Measurements from ENCODE around the gene HDAC4. TPM values are rescaled to one million over a fixed set of nuclear protein-coding genes. Genes with fewer than 3 reads are reported as not detected.

Gene HDAC4
- total and polyA plus RNA-seq, 10 of the 15 experiments (the other 5 are each of a cell fraction or from before 2014, with no cell fraction given), result 0.22 to 15.7 (median 4.8) TPM

DNA sequence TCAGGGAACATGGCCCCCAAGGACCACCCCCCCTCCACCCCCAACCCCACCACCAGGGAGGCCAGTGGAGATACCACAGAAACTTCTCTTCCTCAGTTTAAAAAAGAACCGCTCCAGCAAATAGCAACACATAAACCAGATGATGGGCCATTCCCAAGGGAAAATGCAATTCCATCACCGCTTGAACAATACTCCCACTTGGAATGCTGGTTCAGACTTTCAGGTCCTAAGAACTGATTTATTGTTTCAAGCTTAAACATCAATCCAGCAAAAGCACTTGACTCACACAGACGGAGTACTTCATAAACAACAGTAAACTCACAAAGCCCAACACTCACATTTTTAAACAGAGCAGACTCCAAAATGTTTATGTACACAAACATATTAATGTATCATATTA, 6.9 kb downstream of the HDAC4 start:
- Histone ChIP-seq H3K4me1 (ENCODE audit: control insufficient read depth, insufficient read depth, low read length) (no peaks in the 10 kb centered on the region), H3K27ac (ENCODE audit: control insufficient read depth, insufficient read depth) (no peak overlapping the region), H3K9ac (ENCODE audit: control insufficient read depth, insufficient read depth, low read length) (no peak overlapping the region), H3K9me3 (replicated peaks; ENCODE audit: control insufficient read depth, insufficient read depth, low read length) (no peaks in the 10 kb centered on the region; the same call in 2 of the 3 replicates), H3K36me3 (ENCODE audit: control insufficient read depth in 2 of 2, insufficient read depth in 2 of 2, low read length in 1 of 2) (no peaks in the 10 kb centered on the region; a peak in 1 of 4 replicates), H3K4me2 (ENCODE audit: control insufficient read depth, insufficient read depth) (no peak overlapping the region), H2AFZ (ENCODE audit: control insufficient read depth, low read depth, low read length) (no peak overlapping the region), H3K79me2 (ENCODE audit: control insufficient read depth, insufficient read depth, low read length) (no peaks in the 10 kb centered on the region), H3K4me3 (no peak overlapping the region), H3K27me3 (replicated peaks in 1 of 2; ENCODE audit: control insufficient read depth in 2 of 2, insufficient read depth in 2 of 2, low read length in 1 of 2) (no peaks in the 10 kb centered on the region), H4K20me1 (ENCODE audit: control insufficient read depth, insufficient read depth) (no peaks in the 10 kb centered on the region)
- ChIA-PET RAD21 (ENCODE audit: unreplicated experiment) (interaction anchor here (1.9 kb wide), 1 partner anchor 12 kb away, joined by 6 read pairs; no protein-coding TSS in a partner anchor), CTCF (no interaction called here), SMC1A (ENCODE audit: uncharacterized antibody, unreplicated experiment) (no interaction called here), POLR2A (no interaction called here)
- in situ Hi-C loops (cut with MboI), result no loop called here
- DNase-seq (ENCODE audit: low read depth, low spot score), result no peak
- ATAC-seq, result no peak
- no peak for TF ChIP-seq POLR2AphosphoS2 (IDR thresholded peaks at IDR 0.05; ENCODE audit: low read depth, low read length)
- TF ChIP-seq ZSCAN29 (IDR thresholded peaks at IDR 0.05), result no peak
- no peak for TF ChIP-seq SUPT20H (IDR thresholded peaks at IDR 0.05; ENCODE audit: borderline replicate concordance, control insufficient read depth, low read depth, low read length)
- TF ChIP-seq FOS (IDR thresholded peaks at IDR 0.05; ENCODE audit: borderline replicate concordance, extremely low read depth, insufficient read length), result no peak
- intact Hi-C loops (cut with micrococcal nuclease; ENCODE audit: unreplicated experiment), result no loop called here
- no peak for FAIRE-seq
- no TSS peak for BruUV-seq (replicated peaks)
- WGBS (ENCODE audit: insufficient coverage, insufficient replicate concordance, low lambda C conversion rate, missing lambda C conversion rate), result 98% methylated on average over 3 of the region's 3 CpGs

- no peak overlapping the region for H3K27ac ChIP-seq (ENCODE audit: control insufficient read depth, insufficient read depth)
- CTCF ChIA-PET, result interaction anchor here (0.8 kb wide), 1 partner anchor 126 kb away, joined by 3 read pairs; no protein-coding TSS in a partner anchor
- no peak overlapping the region for H3K9ac ChIP-seq (ENCODE audit: control insufficient read depth, insufficient read depth, low read length)
- POLR2A ChIA-PET, result no interaction called here
- WGBS (ENCODE audit: insufficient coverage, insufficient replicate concordance, low lambda C conversion rate, missing lambda C conversion rate), result 96% methylated on average over 7 of the region's 7 CpGs
- H3K27me3 ChIP-seq (replicated peaks in 1 of 2; ENCODE audit: control insufficient read depth in 2 of 2, insufficient read depth in 2 of 2, low read length in 1 of 2), result no peaks in the 10 kb centered on the region
- H3K4me1 ChIP-seq (ENCODE audit: control insufficient read depth, insufficient read depth, low read length), result no peaks in the 10 kb centered on the region
- RAD21 ChIA-PET (ENCODE audit: unreplicated experiment), result no interaction called here
- no peak for FAIRE-seq
- H3K4me3 ChIP-seq, result no peak overlapping the region
- no peak overlapping the region for H3K4me2 ChIP-seq (ENCODE audit: control insufficient read depth, insufficient read depth)
- H4K20me1 ChIP-seq (ENCODE audit: control insufficient read depth, insufficient read depth), result no peaks in the 10 kb centered on the region
- H2AFZ ChIP-seq (ENCODE audit: control insufficient read depth, low read depth, low read length), result no peak overlapping the region
- TF ChIP-seq ZNF384 (IDR thresholded peaks at IDR 0.05; ENCODE audit: borderline replicate concordance, low read depth, low read length) (no peak), ELK1 (IDR thresholded peaks at IDR 0.05; ENCODE audit: low read depth, low read length) (no peak)
- no TSS peak for BruUV-seq (replicated peaks)
- intact Hi-C loops (cut with micrococcal nuclease; ENCODE audit: unreplicated experiment) (no loop called here), in situ Hi-C loops (cut with MboI) (no loop called here)
- no peak for DNase-seq (ENCODE audit: low read depth, low spot score)
- H3K79me2 ChIP-seq (ENCODE audit: control insufficient read depth, insufficient read depth, low read length), result no peaks in the 10 kb centered on the region
- no peaks in the 10 kb centered on the region; the same call in 2 of the 3 replicates for H3K9me3 ChIP-seq (replicated peaks; ENCODE audit: control insufficient read depth, insufficient read depth, low read length)
- H3K36me3 ChIP-seq (ENCODE audit: control insufficient read depth in 2 of 2, insufficient read depth in 2 of 2, low read length in 1 of 2), result no peaks in the 10 kb centered on the region; a peak in 1 of 4 replicates
- ATAC-seq, result no peak
- SMC1A ChIA-PET (ENCODE audit: uncharacterized antibody, unreplicated experiment), result no interaction called here
Measured at GRCh38 chr2:239393388-239393940, 7.4 kb downstream of the HDAC4 start.

All from GM12878 (cell line).